Muscle of arm (tissue), 12 donors: ENCODE results near the gene PGAP3. TPM values are rescaled to one million over a fixed set of nuclear protein-coding genes. Genes with fewer than 3 reads are reported as not detected.
A peak's percentile ranks its signal among the peaks of the same experiment; 100 is the strongest.

ENCODE experiments used
- DNase-seq: peaks from one replicate; pipeline ENCODE4 v3.0.0-alpha.2; 2013
- polyA plus RNA-seq, 12 donors: library from polyadenylated mRNA; unstranded; fragments of 120-200 nt; gene quantifications; one replicate each; pipeline ENCODE4 v1.2.1, GENCODE V29; 2013; ENCODE audit not compliant: insufficient read length in 12 of 12

The PGAP3 gene
- polyA plus RNA-seq, 12 donors = 13.7 to 25.3 (median 18.6) TPM; not detected in 1

DNA sequence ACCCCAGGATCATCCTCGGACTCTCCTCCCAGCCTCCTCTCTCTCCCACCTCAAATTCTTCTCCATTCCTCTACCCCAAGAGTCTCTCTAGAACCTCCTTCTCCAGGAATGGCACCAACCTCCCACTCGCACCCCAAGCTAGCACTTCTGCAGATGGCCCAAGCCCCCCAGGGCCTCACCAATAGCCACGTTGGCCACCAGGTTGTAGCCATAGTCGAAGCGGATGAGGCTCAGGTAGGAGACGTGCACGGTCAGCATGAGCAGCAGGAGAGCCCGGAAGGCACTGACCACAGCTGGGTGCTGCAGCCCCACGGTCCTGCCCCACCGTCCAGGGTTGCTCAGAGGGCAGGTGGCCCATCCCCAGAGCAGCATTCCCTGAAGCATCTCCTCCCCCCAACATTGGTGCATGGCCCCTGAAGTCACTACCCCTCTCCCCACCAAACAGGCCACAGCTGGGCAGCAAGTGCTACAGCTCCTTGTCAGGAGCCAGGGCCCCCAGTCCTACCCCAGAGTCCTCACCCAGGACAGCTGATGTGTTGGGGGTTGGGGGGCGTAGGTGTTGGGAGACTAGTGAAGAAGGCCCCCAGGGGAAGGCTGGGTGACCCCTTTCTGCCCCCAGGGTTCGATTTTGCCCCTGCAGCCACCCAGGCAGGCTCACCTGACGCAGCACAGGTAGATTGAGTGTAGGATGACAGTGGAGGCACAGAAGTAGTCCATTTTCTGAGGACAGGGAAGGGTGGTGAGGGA, 14.3 kb downstream of the PGAP3 start:
- no peak for DNase-seq

DNA sequence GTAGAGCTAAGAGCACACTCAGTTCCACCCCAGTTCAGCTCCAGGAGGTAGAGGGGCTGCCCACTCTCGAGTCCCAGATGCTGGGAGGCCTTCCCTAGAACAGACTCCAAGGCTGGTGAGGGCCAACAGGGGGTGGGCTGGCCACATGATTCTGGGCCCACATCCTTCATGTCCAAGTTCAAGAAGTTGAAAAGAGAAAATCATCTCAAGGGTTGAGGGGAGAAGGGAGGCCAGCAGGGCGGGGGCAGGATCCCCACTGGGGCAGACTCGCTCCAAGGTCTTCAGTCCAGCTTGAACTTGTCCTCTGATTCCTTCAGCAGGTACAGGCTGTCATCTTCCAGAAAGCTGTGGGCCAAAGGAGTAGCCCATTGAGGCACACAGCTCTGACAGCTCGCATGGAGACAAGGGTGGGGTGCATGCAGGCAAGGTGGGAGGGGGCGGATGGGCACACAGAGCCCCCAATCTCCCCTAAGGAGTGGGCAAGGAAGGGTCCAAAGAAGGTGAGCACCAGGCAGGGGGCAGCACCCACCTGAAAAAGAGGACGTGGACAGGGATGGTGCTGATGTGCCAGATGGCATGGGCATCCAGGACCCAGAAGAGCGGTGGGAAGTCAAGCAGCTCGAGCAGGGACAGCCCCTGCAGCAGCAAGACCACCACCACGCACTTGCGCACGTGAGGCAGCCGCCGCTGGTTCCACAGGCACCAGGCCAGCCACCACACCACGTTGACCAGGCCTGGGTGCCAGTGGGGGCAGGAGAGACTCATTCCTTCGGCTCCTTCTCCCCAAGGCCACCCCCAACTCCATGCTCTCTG, 15.1 kb downstream of the PGAP3 start:
- no peak for DNase-seq

DNA sequence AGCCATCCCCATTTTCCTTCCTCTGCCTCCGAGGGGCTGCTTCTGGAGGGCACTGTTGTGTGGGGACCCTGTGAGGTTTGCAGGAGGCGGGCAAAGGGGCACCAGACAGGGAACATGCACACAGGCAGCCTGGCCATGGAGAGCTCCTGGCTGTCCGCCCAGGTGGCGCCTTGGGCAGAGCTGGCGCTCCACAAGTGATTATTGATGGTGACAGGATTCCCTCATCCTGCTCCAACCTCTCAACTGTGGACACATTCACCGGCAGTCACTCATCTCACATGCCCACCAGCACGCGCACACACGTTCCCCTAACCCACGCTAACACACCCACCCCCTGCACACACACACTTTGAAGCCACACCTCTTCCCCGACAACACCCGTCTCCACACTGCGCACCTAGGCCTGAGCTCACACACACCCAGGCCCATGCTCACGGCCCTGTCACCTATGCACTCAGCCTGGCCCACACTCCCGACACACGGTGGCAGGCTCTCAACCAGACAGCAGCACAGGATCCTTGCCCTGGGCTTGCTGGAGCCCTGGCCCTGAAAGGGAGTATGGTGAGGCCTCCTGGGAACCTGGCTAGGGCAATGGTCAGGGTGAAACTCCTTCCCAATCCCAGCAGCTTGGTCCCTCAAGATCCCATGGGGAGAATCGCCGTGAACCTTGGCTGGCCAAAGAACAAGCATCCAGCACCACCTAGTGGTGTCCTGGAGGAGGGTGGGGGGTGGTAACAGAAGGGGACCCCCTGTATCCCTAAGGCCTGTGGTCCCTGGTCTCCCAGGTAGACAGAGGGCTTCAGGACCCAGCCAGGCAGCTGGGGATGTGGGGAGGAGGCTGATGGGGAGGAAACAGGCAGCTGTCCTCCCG, 16.0 kb downstream of the PGAP3 start:
- no peak for DNase-seq

DNA sequence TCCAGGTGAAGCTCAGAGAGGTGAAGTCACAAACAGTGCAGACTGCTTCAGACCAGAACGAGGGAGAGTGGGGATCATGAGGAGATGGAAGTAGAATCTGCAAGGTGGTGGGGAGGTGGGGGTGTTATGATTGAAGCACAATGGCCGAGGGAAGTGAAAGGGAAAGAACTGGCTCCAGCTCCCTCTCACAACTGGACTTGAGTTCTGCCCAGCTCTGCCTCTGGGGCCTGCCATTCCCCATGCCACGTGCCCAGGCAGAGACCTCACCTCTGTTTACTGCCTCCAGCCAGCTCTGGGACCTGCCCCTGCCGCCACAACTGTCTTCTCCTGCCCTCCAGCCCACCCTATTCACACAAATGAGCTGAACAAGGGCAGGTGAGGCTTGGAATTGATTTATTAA, 17.1 kb downstream of the PGAP3 start:
- no peak for DNase-seq

DNA sequence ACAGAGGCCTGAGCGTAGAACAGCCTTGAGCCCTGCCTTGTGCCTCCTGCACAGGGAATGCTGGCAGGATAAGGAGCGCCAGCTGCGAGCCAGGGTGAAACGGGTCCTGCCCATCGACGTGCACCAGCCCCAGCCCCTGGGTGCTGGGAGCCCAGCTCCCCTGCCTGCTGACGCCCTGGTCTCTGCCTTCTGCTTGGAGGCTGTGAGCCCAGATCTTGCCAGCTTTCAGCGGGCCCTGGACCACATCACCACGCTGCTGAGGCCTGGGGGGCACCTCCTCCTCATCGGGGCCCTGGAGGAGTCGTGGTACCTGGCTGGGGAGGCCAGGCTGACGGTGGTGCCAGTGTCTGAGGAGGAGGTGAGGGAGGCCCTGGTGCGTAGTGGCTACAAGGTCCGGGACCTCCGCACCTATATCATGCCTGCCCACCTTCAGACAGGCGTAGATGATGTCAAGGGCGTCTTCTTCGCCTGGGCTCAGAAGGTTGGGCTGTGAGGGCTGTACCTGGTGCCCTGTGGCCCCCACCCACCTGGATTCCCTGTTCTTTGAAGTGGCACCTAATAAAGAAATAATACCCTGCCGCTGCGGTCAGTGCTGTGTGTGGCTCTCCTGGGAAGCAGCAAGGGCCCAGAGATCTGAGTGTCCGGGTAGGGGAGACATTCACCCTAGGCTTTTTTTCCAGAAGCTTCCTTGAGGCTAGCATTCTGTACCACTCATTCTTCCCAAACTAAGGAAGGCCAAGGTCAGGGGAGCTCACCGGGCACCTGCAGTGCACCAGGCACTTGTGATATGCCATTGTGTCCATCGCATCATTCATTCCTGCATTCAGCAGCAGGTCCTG, 17.7 kb downstream of the PGAP3 start:
- no peak for DNase-seq

DNA sequence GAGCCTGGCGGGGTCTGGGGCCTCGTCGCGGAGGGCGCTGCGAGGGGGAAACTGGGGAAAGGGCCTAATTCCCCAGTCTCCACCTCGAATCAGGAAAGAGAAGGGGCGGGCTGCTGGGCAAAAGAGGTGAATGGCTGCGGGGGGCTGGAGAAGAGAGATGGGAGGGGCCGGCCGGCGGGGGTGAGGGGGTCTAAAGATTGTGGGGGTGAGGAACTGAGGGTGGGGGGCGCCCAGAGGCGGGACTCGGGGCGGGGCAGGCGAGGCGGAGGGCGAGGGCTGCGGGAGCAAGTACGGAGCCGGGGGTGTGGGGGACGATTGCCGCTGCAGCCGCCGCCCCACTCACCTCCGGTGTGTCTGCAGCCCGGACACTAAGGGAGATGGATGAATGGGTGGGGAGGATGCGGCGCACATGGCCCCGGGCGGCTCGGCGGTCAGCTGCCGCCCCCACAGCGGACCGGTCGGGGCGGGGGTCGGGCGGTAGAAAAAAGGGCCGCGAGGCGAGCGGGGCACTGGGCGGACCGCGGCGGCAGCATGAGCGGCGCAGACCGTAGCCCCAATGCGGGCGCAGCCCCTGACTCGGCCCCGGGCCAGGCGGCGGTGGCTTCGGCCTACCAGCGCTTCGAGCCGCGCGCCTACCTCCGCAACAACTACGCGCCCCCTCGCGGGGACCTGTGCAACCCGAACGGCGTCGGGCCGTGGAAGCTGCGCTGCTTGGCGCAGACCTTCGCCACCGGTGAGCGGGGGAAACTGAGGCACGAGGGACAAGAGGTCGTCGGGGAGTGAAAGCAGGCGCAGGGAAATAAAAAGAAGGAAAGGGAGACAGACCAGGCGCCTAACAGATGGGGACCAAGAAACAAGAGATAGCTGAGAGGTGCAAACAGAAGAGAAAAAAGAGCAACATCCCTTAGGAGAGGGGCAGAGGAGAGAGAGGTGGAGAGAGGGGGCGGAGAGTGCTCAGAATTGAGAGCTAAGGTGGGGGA, 19.6 kb downstream of the PGAP3 start, which contains the start of gene PNMT:
TSS of gene PNMT (plus strand) at position 509 of the 980 bp plus-strand sequence. CDS start at position 532, 23 bp downstream.
- peak; percentile 57 for DNase-seq

DNA sequence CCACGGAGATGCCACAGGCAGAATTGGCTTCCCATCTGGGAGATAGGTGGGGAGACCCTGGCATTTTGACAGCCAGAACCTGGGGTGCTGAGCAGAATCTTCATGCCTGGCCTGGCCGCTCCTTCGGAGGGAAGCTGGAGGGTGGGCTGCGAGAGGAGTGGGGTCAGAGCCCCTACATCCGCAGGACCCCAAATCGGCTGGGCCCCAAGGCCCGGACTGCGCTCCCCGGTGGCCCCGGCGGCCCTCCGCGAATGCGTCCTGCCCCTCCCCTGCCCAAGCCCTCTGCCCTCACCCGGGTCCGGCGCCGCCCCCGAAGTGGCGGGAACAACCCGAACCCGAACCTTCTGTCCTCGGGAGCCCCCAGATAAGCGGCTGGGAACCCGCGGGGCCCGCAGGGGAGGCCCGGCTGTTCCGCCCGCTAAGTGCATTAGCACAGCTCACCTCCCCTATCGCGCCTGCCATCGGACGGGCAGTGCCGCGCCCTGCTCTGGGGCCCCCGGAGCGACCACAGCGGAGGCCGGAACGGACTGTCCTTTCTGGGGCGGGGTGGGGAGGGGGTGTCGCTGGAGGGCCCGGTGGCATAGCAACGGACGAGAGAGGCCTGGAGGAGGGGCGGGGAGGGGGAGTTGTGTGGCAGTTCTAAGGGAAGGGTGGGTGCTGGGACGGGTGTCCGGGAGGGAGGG, 20.5 kb downstream of the PGAP3 start:
- DNase-seq = no peak

DNA sequence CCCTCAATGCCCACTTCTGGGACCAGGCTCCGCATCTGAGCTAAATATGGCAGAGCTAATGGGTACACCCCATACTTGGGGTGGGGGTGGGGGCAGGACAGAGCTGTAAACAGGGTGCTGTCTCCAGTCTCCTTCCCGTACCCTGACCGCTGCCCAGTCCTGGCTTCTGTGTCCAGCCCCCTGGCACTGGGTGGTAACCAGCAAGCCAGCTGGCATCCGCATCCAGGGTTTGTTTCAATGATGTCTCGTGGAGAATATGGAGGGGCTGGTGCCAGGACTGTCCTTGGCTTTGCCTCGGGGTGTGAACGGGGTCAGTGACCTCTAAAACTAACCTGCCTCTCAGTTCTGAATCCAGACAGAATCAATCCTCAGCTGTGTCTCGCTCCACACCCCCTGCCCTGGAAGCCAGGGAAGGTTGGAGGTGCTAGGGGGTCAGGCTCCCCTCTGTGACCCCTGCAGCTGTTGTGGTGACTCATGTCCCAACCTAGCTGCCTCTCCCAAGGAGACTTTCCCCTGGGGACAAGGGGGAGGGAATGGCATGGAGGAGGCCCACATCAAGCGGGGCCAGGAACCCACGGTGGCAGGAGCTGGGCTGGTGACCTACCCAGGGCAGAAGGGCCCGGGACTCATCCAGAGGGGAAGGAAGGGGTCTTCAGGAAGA, 21.1 kb downstream of the PGAP3 start:
- no peak for DNase-seq

DNA sequence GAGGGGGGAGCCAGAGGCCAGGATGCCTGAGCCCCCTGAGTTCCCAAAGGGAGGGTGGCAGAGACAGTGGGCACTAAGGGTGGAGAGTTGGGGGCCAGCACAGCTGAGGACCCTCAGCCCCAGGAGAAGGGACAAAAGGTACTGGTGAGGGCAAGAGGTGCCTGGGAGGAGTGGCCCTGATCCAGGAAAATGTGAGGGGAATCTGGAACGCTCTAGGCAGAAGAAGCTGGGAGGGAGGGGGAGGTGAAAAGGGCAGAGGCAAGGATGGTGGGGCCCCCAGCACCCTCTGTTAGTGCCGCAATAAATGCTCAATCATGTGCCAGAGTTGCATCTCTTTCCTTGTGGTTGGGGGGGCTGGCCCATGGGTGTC, 21.6 kb downstream of the PGAP3 start:
- no peak for DNase-seq

DNA sequence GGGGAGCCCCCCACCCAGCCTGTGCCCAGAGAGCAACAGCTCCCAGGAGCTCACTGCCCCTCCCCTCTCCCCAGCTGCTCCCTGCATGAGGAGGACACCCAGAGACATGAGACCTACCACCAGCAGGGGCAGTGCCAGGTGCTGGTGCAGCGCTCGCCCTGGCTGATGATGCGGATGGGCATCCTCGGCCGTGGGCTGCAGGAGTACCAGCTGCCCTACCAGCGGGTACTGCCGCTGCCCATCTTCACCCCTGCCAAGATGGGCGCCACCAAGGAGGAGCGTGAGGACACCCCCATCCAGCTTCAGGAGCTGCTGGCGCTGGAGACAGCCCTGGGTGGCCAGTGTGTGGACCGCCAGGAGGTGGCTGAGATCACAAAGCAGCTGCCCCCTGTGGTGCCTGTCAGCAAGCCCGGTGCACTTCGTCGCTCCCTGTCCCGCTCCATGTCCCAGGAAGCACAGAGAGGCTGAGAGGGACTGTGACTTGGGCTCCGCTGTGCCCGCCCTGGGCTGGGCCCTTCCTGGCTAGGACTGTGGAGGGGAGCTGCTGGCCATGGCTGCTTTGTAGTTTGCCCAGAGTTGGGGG, 22.1 kb downstream of the PGAP3 start:
- no peak for DNase-seq

DNA sequence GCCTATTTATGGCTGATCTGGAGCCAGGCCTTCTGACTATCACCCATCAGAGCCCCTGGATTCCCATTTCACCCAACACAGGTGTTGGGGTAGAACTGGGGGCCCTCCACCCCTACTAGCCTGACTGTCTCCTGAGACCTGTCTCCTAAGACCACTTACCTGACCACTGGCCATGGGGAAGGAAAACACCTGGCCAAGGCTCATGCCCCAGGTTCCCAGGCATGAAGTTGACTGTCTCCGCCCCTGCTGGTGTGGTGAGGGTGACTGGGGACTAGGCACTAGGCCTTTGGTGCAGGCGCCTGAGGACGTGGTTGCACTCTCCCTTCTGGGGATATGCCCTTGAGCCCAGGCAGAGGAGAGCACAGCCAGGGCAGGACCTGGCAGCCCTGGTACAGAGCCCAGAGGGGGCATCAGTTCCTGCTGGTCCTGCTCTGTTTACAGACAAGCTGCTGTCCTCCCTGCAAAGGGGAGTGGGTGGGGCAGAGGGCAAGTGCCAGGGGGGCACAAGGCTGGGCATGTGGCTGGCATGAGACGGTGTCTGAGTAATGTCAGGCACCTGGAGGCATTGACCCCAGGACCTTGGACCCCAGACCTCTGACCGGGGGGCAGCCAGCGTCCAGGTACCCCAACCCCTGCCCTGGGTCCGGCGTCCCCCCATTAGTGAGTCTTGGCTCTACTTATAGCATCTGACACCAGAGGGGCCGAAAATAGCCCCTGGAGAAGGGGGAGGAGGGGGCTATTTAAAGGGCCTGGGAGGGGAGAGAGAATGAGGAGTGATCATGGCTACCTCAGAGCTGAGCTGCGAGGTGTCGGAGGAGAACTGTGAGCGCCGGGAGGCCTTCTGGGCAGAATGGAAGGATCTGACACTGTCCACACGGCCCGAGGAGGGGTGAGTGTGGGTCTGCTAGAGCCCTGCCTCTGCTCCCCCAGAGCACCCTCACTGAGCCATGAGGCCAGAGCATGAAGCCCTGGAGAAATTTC, 23.0 kb downstream of the PGAP3 start, which contains the start of gene TCAP:
TSS of gene TCAP (plus strand) at position 769 of the 981 bp plus-strand sequence. CDS start at position 780, 11 bp downstream.
- DNase-seq = no peak

DNA sequence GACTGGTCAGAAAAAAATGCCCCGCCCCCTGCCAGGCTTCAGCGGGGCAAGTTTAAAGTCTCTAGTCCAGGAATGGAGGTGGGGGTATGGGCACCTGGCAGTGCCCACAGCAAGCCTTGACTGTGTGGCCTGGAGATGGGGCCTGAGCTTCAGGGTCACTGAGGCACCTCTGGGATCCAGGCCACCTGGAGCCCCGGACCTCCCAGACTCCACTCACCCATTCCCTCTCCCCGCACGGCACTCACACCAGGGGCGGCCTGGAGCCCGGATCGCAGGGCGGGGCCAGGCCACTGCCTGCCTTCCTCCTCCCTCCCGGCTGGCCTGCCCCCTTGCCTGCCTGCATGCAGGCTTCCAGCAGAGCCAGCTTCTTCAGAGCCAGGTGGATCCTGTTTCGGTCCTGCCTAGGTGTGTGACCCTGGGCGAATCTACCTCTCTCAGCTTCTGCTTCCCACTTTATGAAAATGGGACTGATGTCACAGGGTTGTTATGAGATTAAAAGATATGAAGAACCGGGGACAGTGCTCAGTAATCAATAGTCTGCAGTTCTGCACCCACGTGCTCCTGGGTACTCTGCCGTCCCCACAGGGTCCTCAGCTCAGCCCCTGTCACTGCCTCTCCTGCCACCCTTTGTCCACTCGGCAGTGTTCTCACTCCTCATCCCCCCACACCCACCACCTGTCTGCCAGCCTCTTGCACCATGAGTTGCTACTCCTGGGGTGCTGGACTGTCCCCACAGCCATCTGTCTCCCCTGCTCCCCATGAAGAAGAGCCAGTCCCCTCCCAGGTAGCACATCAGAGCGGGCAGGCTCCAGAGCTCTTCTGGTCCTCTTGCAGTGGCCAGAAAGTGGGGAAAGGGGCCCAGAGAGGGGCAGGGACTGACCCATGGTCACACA, 23.9 kb downstream of the PGAP3 start:
- no peak for DNase-seq

DNA sequence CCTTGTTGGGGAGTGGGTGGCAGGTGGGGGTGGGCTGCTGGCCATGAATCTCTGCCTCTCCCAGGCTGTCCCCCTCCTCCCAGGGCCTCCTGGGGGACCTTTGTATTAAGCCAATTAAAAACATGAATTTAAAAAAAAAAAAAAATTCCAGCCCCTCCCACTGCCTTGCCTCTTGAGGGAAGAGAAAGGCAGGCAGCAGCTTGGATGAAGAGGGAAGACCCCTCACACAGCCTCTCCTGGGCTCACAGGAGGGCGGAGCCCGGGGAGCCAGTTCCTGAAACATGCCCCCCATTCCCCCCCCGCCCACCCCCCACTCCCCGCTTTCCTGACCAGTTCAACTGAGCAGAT, 24.5 kb downstream of the PGAP3 start:
- no peak for DNase-seq

DNA sequence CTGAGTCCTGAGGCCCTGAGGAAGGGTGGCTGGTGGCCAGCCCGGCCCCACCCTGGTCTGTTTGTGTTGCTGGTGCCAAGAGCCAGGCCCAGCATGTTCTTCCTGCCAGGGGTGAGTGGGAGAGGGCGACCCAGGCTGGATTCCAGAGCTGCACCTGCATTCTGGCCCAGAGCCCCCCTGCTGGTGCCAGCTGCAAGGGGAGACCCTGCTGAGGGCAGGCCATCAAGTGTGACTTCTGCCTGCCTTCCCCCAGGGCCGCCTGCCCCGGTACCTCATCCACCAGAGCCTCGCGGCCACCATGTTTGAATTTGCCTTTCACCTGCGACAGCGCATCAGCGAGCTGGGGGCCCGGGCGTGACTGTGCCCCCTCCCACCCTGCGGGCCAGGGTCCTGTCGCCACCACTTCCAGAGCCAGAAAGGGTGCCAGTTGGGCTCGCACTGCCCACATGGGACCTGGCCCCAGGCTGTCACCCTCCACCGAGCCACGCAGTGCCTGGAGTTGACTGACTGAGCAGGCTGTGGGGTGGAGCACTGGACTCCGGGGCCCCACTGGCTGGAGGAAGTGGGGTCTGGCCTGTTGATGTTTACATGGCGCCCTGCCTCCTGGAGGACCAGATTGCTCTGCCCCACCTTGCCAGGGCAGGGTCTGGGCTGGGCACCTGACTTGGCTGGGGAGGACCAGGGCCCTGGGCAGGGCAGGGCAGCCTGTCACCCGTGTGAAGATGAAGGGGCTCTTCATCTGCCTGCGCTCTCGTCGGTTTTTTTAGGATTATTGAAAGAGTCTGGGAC, 25.1 kb downstream of the PGAP3 start:
- no peak for DNase-seq
